ENCODE measurements around the gene SOSTDC1. TPM values are rescaled to one million over a fixed set of nuclear protein-coding genes. Genes with fewer than 3 reads are reported as not detected.
"Not testable (repeated sequence)": the region's sequence is repeated elsewhere in the genome, so short reads cannot be mapped to it uniquely, and the experiment has no call there.

The SOSTDC1 gene
- total RNA-seq, 4 donors from 2014 or later: 0.39 to 2.4 (median 1.5) TPM

DNA sequence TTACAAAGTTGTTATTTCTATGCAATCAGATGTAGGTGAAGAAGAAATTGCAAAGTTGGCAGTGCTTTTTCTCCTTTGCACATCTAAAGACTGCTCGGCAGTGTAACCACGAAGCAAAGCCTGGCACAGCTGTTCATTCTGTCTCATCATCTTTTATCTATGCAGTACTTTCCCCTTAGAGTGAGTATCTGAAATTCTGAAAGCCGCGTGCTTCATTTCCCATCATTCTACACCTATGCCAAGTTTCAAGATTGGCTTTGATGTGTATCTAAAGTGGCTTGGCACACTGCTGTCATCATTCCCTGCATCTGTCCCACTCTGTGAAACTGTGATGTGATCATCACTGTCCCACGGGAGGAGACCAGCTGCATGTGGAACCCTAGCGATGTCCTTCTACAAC, 15.2 kb downstream of the SOSTDC1 start:
- DNase-seq (ENCODE audit: low spot score in 2 of 2): no peak
- WGBS, 2 donors: 92 to 96% methylated on average over 6 of the region's 6 CpGs

GRCh38 chr7:16447876-16448275, 17.7 kb downstream of the SOSTDC1 start:
- DNase-seq (ENCODE audit: low spot score in 2 of 2): no peak
- H3K4me3 ChIP-seq: no peak overlapping the region
- H3K4me1 ChIP-seq: no peaks in the 10 kb centered on the region
- no peak overlapping the region for H3K27ac ChIP-seq
- no peaks in the 10 kb centered on the region for H3K9me3 ChIP-seq
- no peaks in the 10 kb centered on the region for H3K36me3 ChIP-seq
- 17 to 31% methylated on average over 1 of the region's 1 CpG for WGBS, 2 donors
- no peak for TF ChIP-seq EP300 (IDR thresholded peaks at IDR 0.05)
- no peak for TF ChIP-seq POLR2A (IDR thresholded peaks at IDR 0.05)
- no peak for TF ChIP-seq CTCF (IDR thresholded peaks at IDR 0.05)
- no peaks in the 10 kb centered on the region for H3K27me3 ChIP-seq

More for the DNA sequence above, 15.2 kb downstream of the SOSTDC1 start:
- Histone ChIP-seq H3K36me3 (no peaks in the 10 kb centered on the region), H3K4me3 (no peak overlapping the region), H3K27me3 (no peaks in the 10 kb centered on the region), H3K27ac (no peak overlapping the region), H3K4me1 (no peaks in the 10 kb centered on the region), H3K9me3 (no peaks in the 10 kb centered on the region)
- TF ChIP-seq EP300 (IDR thresholded peaks at IDR 0.05) (no peak), POLR2A (IDR thresholded peaks at IDR 0.05) (no peak), CTCF (IDR thresholded peaks at IDR 0.05) (no peak)

GRCh38 chr7:16446508-16446907, 19.0 kb downstream of the SOSTDC1 start:
- H3K4me1 ChIP-seq: no peaks in the 10 kb centered on the region
- 51% methylated on average over 1 of the region's 1 CpG for WGBS, 2 donors

GRCh38 chr7:16443871-16444270, 21.7 kb downstream of the SOSTDC1 start:
- H3K9me3 ChIP-seq; DNase-seq (ENCODE audit: low spot score in 2 of 2); H3K27me3 ChIP-seq; H3K4me3 ChIP-seq; H3K27ac ChIP-seq; H3K4me1 ChIP-seq; H3K36me3 ChIP-seq: not testable (repeated sequence)
- 89 to 92% methylated on average over 2 of the region's 2 CpGs for WGBS, 2 donors

More at GRCh38 chr7:16446508-16446907, 19.0 kb downstream of the SOSTDC1 start:
- H3K36me3 ChIP-seq: no peaks in the 10 kb centered on the region
- no peak overlapping the region for H3K4me3 ChIP-seq
- no peak for TF ChIP-seq CTCF (IDR thresholded peaks at IDR 0.05)
- TF ChIP-seq EP300 (IDR thresholded peaks at IDR 0.05): no peak
- no peak for TF ChIP-seq POLR2A (IDR thresholded peaks at IDR 0.05)
- H3K9me3 ChIP-seq: no peaks in the 10 kb centered on the region
- H3K27ac ChIP-seq: peak overlapping the region in 1 of 4 donors; percentile 22
- no peak for DNase-seq (ENCODE audit: low spot score in 2 of 2)
- no peaks in the 10 kb centered on the region for H3K27me3 ChIP-seq

DNA sequence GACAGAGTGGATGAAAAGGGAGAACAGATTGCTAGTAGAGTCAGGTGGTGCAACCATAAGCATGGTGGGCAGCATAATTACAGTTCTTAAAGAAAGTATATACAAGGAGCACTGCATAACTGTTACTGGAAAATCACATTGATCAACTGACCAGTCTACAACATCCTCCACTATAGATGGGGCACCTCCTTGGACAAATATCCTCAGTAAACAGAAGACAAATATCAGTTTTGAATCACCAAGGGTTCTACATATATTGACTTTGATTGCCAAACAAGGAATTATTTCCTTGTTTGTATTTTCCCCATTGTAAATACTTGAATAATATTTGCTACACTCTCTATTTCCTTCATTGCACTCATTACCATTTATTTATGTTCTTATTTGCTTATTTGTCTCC, 26.6 kb downstream of the SOSTDC1 start:
- TF ChIP-seq POLR2A (IDR thresholded peaks at IDR 0.05) (no peak), CTCF (IDR thresholded peaks at IDR 0.05) (no peak), EP300 (IDR thresholded peaks at IDR 0.05) (no peak)
- no peaks in the 10 kb centered on the region for H3K36me3 ChIP-seq
- no peaks in the 10 kb centered on the region for H3K27me3 ChIP-seq
- no peaks in the 10 kb centered on the region for H3K9me3 ChIP-seq
- no peak overlapping the region for H3K4me3 ChIP-seq
- H3K27ac ChIP-seq: no peak overlapping the region
- H3K4me1 ChIP-seq: no peaks in the 10 kb centered on the region
- DNase-seq (ENCODE audit: low spot score in 2 of 2): no peak

DNA sequence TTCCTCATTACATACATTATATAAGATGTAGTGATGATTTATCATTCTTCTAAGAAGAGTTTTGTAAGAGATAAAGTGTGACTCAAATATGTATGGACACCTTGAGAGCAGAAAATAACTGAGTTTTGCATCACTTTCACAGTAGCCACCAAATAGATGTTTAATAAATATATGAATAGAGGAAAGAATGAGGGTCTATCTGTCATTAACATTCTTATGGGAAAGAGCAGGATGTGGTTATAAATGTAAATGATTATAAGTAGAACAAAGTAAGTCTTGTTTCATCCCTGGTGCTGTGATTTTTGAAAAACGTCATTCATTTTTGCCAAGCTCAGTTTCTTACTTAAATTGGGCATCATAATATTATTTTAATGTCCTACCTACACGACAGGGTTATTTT, 29.2 kb downstream of the SOSTDC1 start:
- H3K4me1 ChIP-seq: no peaks in the 10 kb centered on the region
- no peak for TF ChIP-seq EP300 (IDR thresholded peaks at IDR 0.05)
- no peak for TF ChIP-seq POLR2A (IDR thresholded peaks at IDR 0.05)
- no peak for TF ChIP-seq CTCF (IDR thresholded peaks at IDR 0.05)
- WGBS, 2 donors: 59 to 62% methylated on average over 2 of the region's 2 CpGs
- H3K4me3 ChIP-seq: no peak overlapping the region
- no peaks in the 10 kb centered on the region for H3K36me3 ChIP-seq
- no peak for DNase-seq (ENCODE audit: low spot score in 2 of 2)
- no peak overlapping the region for H3K27ac ChIP-seq
- H3K27me3 ChIP-seq: no peaks in the 10 kb centered on the region
- H3K9me3 ChIP-seq: no peaks in the 10 kb centered on the region

All from tibial nerve (tissue), 4 donors.